T-helper 17 cell (primary cell): Measurements from ENCODE around the gene UAP1L1. TPM values are rescaled to one million over a fixed set of nuclear protein-coding genes. Genes with fewer than 3 reads are reported as not detected.

ENCODE experiments used
- ATAC-seq: fragments of 150-1000 bp; cut with Tn5 transposase; 2 replicates; pipeline ENCODE4 v1.10.0; 2021; ENCODE audit warnings: mild to moderate bottlenecking, moderate library complexity
- DNase-seq, 3 donors: peaks; one replicate each; pipeline versions ENCODE4 v3.0.0 to v3.0.0-alpha.2; 2020 to 2021
- H3K9me3 ChIP-seq: one replicate; pipeline ENCODE4 v1.7.0; 2013; ENCODE audit warnings: low read length, mild to moderate bottlenecking; ENCODE audit not compliant: control insufficient read depth, poor library complexity, severe bottlenecking
- H3K27ac Mint-ChIP-seq: one replicate; pipeline ENCODE4 v1.8.0; 2022; ENCODE audit warnings: mild to moderate bottlenecking, moderate library complexity, mixed read lengths
- H3K27me3 Mint-ChIP-seq: one replicate; pipeline ENCODE4 v1.8.0; 2022; ENCODE audit warnings: mixed read lengths
- H3K36me3 Mint-ChIP-seq: one replicate; pipeline ENCODE4 v1.8.0; 2022; ENCODE audit warnings: low read depth, mixed read lengths
- H3K4me1 Mint-ChIP-seq: one replicate; pipeline ENCODE4 v1.8.0; 2022; ENCODE audit warnings: mild to moderate bottlenecking, mixed read lengths
- H3K4me3 Mint-ChIP-seq: one replicate; pipeline ENCODE4 v1.8.0; 2022; ENCODE audit warnings: mild to moderate bottlenecking, moderate library complexity, mixed read lengths
- total RNA-seq, 4 donors: library from RNA in 2 of 4; stranded (reverse) in 2 of 4; gene quantifications; one replicate each; pipeline ENCODE4 v1.2.3 and lab custom pipeline; 2022 to 2026

The UAP1L1 gene
- total RNA-seq, 2 donors from 2014 or later = 9.3 to 10.2 TPM

DNA sequence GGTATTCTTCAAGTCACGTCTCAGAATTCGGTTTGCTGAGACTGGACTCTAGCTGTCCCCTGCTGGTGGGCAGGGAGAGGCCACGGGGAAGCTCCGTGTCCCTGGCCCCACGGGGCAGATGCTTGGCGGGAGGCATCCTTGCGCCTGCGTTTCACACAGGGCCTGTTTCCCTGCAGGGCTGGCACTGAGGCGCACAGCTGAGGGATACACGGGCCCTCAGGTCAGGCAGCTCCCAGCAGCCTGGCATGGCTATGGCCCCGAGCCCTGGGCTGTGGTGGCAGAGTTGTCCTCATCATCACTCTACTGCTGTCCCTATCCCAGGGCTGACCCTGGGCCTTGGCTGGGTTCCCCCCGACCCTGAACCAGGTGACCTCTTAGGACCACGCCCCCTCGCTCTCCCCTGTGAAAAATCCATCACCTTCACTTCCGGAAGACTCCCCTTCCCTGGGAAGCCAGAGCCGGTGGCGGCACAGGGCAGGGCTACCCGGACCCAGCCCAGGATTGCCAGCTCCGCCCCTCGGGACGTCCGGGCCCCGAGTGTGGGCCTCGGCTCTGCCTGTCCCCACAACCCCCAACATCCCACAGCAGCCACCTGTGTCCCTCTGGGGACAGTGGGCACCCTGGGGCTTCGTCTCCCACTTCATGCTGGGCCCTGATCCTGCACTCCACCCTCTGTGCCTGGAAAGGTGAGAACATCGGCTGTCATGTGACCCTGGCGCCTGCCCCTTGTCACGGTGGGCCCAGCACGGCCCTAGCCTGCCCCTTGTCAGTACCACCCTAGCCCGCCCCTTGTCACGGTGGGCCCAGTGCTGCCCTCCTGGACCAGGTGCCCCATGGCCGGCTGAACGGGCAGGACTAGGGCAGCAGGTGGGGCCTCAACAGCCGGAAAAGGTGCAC is 32.2 kb downstream of the UAP1L1 start:
- Mint-ChIP-seq H3K27me3 (no peaks in the 10 kb centered on the region), H3K4me1 (peaks cover 11% of the 10 kb centered on the region), H3K36me3 (no peaks in the 10 kb centered on the region), H3K4me3 (no peak overlapping the region), H3K27ac (no peak overlapping the region)
- ATAC-seq (no peak), DNase-seq (no peak)
- H3K9me3 ChIP-seq = no peaks in the 10 kb centered on the region

DNA sequence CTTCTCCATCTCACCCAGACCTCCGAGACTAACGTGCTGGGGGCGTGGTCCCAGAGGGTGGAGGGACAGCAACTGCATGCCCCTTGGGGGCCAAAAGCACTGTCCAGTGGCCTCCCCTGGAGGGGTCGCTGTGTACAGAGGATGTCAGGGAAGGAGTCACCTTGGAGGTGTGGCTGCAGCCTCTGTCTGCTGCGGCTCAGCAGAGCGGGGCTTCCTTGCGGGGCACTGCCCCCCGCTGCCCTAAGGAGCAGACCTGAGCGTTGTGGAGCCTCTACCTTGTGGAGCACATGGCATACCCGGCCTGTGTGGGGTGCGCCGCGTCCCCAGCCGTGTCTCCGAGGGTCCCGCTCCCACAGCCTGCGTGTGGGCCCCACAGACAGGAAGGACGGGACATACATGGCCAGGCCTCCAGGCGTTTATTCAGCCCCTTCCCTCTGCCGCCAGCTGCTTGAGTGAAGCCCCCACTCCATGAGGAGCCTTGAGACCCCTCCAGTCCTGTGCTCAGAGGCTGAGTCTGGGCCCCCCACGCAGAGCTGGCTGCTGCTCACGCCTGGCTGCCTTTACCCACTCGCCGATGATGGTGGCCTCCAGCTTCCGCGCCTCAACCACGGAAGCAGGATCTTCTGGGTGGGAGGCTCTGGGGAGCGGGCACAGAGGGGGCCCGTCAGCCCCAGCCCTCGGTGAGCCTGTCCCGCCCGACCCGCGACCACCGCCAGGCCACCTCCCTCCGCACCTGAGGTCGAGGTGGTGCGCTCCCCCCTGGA is 33.0 kb downstream of the UAP1L1 start:
- no peaks in the 10 kb centered on the region for H3K9me3 ChIP-seq
- no peaks in the 10 kb centered on the region for H3K27me3 Mint-ChIP-seq
- ATAC-seq (no peak), DNase-seq (no peak)
- H3K4me3 Mint-ChIP-seq = no peak overlapping the region
- H3K4me1 Mint-ChIP-seq = peaks cover 11% of the 10 kb centered on the region
- no peak overlapping the region for H3K27ac Mint-ChIP-seq
- no peaks in the 10 kb centered on the region for H3K36me3 Mint-ChIP-seq

DNA sequence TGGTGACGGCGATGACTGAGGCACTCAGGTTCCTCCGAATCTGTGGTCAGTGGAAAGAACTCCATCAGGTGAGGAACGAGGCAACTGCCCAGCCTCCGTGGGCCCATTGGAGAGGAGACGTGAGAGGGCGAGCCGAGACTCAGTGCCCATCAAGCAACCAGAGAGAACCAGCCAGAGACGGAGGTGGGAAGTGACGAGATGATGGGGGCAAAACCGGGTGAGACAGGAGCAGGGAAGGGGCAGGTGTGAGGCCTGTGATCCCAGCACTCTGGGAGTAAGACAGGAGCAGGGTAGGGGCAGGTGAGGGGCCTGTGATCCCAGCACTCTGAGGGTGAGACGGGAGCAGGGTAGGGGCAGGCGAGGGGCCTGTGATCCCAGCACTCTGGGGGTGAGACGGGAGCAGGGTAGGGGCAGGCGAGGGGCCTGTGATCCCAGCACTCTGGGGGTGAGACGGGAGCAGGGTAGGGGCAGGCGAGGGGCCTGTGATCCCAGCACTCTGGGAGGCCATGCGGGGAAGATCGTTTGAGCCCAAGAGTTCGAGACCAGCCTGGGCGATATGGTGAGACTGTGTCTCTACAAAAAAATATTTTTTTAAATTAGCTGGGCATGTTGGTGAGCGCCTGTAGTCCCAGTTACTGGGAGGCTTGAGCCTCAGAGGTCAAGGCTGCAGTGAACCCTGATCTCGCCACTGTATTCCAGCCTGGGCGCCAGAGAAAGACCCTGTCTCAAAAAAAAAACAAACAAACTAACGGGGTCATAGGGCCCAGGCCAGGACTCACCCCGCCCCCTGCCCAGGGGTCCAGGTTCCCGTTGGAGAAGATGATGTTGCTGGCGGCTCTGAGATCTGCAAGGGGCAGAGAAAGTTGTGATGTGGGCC is 33.8 kb downstream of the UAP1L1 start:
- ATAC-seq (no peak), DNase-seq (no peak)
- Mint-ChIP-seq H3K4me3 (no peak overlapping the region), H3K4me1 (peaks cover 11% of the 10 kb centered on the region), H3K36me3 (no peaks in the 10 kb centered on the region), H3K27me3 (no peaks in the 10 kb centered on the region), H3K27ac (no peak overlapping the region)
- H3K9me3 ChIP-seq = no peaks in the 10 kb centered on the region

DNA sequence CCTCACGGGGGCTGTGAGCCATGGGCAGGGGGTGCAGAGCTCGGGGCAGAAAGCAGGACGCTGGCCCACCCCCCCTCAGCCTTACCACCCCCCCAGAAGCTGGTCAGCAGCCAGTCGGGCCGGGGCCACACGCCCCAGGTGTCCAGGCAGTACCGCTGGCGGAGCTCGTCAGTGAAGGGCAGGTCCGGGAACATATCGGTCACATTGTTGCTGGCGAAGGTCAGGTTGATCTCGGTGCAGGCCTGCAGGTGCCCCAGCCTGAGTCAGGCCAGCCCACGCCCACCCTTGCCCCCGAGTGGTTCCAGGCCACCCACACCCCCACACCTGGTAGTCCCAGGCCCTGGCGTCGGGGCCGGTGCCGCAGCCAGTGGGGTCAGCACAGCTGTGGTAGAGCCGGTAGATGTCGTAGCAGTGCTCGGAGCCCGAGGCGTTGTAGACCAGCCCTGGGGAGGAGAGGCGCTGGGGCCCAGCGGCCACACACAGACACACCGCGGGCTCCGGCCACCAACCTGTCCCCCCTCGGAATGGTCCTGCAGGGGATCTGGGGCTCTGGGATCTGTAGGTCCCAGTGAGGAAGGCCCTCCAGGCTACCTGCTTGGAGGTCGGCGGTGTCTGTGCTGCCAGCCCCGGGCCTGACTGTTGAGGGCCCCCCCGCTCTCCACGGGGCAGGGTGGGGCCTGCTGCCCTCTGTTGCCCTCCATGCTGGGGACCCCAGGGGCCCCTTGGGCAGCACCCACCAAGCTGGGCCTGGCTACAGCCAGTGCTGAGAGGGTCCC is 34.7 kb downstream of the UAP1L1 start:
- peaks cover 11% of the 10 kb centered on the region for H3K4me1 Mint-ChIP-seq
- H3K36me3 Mint-ChIP-seq = no peaks in the 10 kb centered on the region
- H3K4me3 Mint-ChIP-seq = no peak overlapping the region
- no peaks in the 10 kb centered on the region for H3K27me3 Mint-ChIP-seq
- H3K27ac Mint-ChIP-seq = no peak overlapping the region
- no peak for DNase-seq
- ATAC-seq = no peak
- no peaks in the 10 kb centered on the region for H3K9me3 ChIP-seq

DNA sequence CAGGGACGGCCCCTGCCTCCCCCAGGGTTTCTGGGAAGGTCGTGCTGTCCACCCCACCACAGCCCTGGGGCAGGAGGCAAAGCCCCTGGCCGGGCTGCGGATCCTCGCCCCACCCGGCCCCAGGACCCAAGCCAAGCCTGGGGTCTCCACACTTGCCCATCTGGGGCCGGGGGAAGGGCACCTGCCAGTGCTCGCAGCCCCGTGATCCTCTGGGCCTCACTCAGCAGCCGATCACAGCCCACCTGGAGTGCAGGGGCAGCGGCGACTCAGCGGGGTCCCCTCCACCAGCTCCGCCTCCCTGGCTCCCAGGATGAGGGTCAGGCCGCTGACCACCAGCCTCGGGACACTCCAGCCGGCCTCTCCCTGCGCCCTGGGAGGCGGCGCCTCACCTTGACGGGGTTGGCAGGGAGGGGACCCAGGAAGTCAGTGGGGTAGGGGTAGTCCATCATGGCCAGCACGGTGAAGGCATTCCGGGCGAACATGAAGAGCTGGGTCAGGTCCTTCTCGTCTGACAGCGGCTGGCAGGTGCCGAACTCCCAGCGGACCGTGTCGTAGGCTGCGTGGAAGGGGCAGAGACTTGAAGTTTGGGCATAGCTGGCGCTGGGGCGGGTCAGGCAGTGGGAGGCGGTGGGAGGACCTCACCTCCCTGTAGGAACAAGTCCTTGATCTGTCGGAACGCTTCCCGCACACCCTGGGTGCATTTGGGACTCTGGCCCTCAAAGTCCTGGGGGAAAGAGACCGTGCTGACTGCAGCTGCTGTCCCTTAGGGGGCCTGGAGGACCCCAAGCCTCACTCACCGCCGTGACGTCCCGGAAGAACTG is 35.5 kb downstream of the UAP1L1 start:
- Mint-ChIP-seq H3K36me3 (no peaks in the 10 kb centered on the region), H3K27ac (peak overlapping the region; percentile 24), H3K4me1 (peaks cover 11% of the 10 kb centered on the region), H3K4me3 (peak overlapping the region; percentile 81), H3K27me3 (no peaks in the 10 kb centered on the region)
- H3K9me3 ChIP-seq = no peaks in the 10 kb centered on the region
- DNase-seq (no peak), ATAC-seq (no peak)

DNA sequence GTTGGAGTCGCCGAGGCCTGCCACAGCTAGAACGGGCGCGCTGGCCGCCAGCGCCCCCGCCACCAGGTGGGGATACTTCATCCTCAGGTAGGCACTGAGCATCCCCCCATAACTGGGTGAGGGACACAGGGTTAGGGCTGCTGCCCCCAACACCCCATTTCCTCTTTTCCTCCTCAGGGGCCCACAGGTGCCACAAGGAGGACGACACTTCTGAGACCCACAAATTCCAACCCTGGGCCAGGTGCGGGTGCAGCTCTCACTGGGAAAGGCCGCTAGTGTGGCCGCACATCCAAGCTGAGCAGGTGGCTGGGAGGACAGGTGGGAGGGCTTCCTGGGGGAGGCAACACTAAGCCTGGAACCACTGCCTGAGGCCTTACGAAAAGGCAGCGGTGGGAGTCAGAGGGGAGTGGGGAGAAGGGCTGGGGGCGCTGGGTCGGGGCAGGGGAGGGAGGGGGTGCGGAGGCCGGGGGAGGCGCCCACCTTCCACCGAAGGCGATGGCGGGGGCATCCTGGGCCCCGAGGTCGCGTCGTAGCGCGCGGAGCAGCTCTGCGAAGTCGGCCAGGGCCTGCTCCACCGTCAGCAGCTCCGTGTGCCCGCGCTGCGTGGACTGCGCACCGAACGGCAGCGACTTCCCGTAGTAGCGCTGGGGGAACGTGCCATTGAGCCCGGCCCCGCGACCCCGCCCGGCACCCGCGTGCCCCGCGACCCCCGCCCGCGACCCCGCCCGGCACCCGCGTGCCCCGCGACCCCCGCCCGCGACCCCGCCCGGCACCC is 36.3 kb downstream of the UAP1L1 start:
- H3K27ac Mint-ChIP-seq = peak overlapping the region; percentile 24
- H3K9me3 ChIP-seq = no peaks in the 10 kb centered on the region
- H3K4me3 Mint-ChIP-seq = peak overlapping the region; percentile 81
- DNase-seq (no peak), ATAC-seq (peak; percentile 44)
- peaks cover 11% of the 10 kb centered on the region for H3K4me1 Mint-ChIP-seq
- H3K27me3 Mint-ChIP-seq = no peaks in the 10 kb centered on the region
- no peaks in the 10 kb centered on the region for H3K36me3 Mint-ChIP-seq

DNA sequence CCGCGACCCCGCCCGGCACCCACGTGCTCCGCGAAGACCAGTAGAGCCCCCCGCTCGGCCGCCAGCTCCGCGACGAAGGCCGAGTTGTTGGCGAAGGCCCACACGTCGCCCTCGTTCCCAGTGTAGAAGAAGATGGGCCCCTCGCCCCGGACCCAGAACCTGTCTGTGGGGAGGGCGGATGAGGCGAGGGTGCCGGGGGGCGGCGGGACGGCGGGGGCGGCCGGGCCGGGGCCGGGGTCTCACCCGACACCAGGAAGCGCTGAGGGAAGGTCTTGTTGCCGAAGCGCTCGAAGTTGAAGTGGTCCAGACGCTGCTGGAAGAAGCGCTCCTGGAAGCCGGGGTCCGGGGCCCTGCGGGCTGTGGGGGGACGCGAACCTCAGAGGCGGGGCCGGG is 36.9 kb downstream of the UAP1L1 start:
- no peaks in the 10 kb centered on the region for H3K27me3 Mint-ChIP-seq
- H3K36me3 Mint-ChIP-seq = no peaks in the 10 kb centered on the region
- H3K9me3 ChIP-seq = no peaks in the 10 kb centered on the region
- H3K4me1 Mint-ChIP-seq = peaks cover 17% of the 10 kb centered on the region
- ATAC-seq = peak; percentile 15
- DNase-seq = no peak
- H3K27ac Mint-ChIP-seq = no peak overlapping the region
- H3K4me3 Mint-ChIP-seq = peak overlapping the region; percentile 47

DNA sequence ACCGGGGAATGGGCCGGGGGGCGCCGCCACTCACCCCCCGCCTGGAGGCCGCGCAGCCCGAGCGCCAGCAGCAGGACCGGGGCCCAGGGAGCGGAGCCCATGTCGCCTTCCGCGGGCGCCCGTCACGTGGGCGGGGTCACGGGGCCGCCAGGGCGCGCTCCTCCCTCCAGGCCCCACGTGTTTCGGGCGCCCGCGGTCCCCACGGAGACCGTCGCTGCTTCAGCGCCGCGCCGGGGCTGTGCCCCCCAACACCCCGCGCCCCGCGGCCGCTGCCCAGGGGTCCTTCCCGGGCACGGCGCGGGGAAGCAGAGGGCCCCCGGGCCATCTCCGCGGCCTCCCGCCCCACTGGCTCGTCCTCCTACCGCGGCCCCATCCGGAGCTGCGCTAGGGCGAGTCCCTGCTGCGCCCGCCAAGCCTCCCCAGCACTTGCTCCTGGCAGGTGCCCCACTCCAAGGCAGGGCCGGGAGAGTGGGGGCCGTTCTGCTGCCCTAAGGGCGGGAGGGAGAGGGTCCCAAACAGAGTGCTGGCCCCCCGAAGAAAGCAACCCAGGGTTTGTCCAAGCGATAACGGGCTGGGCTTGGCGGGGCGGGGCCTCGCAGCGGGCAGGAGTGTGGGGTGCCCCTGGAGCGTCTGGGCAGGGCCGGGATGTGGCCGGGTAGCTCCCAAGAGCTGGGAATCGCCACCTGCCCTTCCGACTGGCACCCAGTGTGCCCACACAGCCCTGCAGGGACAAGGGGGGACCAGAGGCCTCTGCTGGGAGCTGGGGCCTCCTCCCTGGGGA is 37.5 kb downstream of the UAP1L1 start, which contains the start of gene DPP7:
Gene DPP7, minus strand, starts transcription at position 121 of the 781 bp plus-strand sequence. Its CDS starts 20 bp downstream, at position 101.
- H3K9me3 ChIP-seq = no peaks in the 10 kb centered on the region
- DNase-seq (peak; percentile 74 to 82 (median 77)), ATAC-seq (peak; percentile 96)
- Mint-ChIP-seq H3K4me1 (peaks cover 19% of the 10 kb centered on the region), H3K27ac (peak within 1 kb of the TSS; percentile 24), H3K36me3 (no peaks in the 10 kb centered on the region), H3K4me3 (peak within 1 kb of the TSS; percentile 81), H3K27me3 (no peaks in the 10 kb centered on the region)

DNA sequence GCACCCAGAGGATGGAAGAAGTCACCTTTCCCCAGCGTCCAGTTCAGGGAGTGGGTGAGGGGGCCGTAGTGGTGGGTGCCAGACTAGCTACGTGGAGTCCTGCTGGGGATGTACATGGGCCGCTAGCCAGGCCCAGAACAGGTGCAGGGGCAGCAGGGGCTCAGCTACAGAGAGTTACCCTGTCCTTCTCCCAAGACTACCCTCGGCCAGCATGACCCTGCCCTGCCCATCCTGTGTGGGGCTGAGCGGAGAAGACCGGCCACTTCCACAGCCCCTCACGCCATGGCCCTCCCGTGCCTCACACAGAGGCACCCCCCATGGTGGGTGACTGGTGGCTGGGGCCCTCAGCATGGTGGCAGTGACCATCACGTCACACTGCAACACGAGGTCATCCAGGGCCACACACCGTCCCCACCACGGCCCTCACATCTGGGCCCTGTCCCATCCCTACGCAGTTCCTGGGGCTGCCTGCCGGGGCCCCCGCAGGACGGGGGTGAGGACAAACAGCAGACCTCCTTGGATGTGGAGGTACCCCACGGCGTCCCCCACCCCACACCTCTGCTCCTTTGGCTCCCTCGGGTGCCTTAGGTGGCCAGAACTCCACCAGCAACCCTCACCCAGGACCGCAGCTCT is 38.2 kb downstream of the UAP1L1 start:
- peaks cover 19% of the 10 kb centered on the region for H3K4me1 Mint-ChIP-seq
- H3K9me3 ChIP-seq = no peaks in the 10 kb centered on the region
- peak overlapping the region; percentile 3 for H3K4me3 Mint-ChIP-seq
- H3K27me3 Mint-ChIP-seq = no peaks in the 10 kb centered on the region
- DNase-seq (no peak), ATAC-seq (no peak)
- H3K27ac Mint-ChIP-seq = no peak overlapping the region
- no peaks in the 10 kb centered on the region for H3K36me3 Mint-ChIP-seq

DNA sequence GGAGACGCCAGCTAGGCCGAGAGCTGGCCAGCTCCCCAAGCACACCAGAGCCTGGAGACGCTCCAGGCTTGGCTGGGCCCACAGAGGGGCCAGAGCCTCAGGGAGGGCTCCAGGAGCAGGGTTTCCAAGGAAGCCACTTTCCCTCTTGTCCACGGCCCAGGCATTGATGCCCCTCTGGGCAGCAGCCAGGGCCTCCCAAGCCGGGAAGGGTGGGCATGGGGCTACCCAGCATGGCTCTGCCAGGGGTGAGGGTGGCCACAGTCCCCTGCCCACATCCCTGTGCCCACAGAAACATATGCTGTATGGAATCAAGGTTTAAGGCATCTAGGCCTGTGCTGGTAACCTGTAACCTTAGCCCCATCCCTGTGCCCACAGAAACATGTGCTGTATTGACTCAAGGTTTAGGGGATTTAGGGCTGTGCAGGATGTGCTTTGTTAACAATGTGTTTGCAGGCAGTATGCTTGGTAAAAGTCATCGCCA is 38.8 kb downstream of the UAP1L1 start:
- no peaks in the 10 kb centered on the region for H3K9me3 ChIP-seq
- Mint-ChIP-seq H3K27ac (no peak overlapping the region), H3K27me3 (no peaks in the 10 kb centered on the region), H3K4me1 (peaks cover 16% of the 10 kb centered on the region), H3K4me3 (no peak overlapping the region), H3K36me3 (no peaks in the 10 kb centered on the region)
- no peak for ATAC-seq
- no peak for DNase-seq
